Aorta (tissue), 5 donors: Measurements from ENCODE around the gene EIPR1. TPM values are rescaled to one million over a fixed set of nuclear protein-coding genes. Genes with fewer than 3 reads are reported as not detected.

ENCODE experiments used
- ATAC-seq: fragments of 200-7000 bp; cut with Tn5 transposase; one replicate; pipeline ENCODE4 v1.9.1; 2022; ENCODE audit warnings: moderate library complexity; ENCODE audit not compliant: low FRiP score
- DNase-seq, 2 donors: peaks; one replicate each; pipeline ENCODE4 v3.0.0-alpha.2; 2020
- H3K27ac ChIP-seq, 2 donors: one replicate each; pipeline ENCODE4 v1.5.1; 2013; ENCODE audit warnings: low read length in 2 of 2, mild to moderate bottlenecking in 2 of 2, moderate library complexity in 2 of 2, control low read depth in 1 of 2, inconsistent platforms in 1 of 2, low read depth in 1 of 2
- H3K27me3 ChIP-seq, 2 donors: one replicate each; pipeline ENCODE4 v1.6.1; 2013; ENCODE audit warnings: control low read depth in 1 of 2, low read length in 1 of 2, mild to moderate bottlenecking in 1 of 2, moderate library complexity in 1 of 2; ENCODE audit not compliant: insufficient read depth in 2 of 2, control insufficient read depth in 1 of 2
- H3K36me3 ChIP-seq, 2 donors: one replicate each; pipeline ENCODE4 v1.6.1; 2013; ENCODE audit warnings: control low read depth in 1 of 2, low read length in 1 of 2, mild to moderate bottlenecking in 1 of 2; ENCODE audit not compliant: insufficient read depth in 2 of 2, control insufficient read depth in 1 of 2
- H3K4me1 ChIP-seq, 2 donors: one replicate each; pipeline ENCODE4 v1.6.1; 2013; ENCODE audit warnings: low read length in 2 of 2, control low read depth in 1 of 2, mild to moderate bottlenecking in 1 of 2, moderate library complexity in 1 of 2; ENCODE audit not compliant: insufficient read depth in 2 of 2, control insufficient read depth in 1 of 2
- H3K4me3 ChIP-seq, 2 donors: one replicate each; pipeline ENCODE4 v1.5.1; 2013; ENCODE audit warnings: low read length in 2 of 2, control low read depth in 1 of 2, mild to moderate bottlenecking in 1 of 2
- H3K9me3 ChIP-seq: one replicate; pipeline ENCODE4 v1.6.1; 2013; ENCODE audit warnings: mild to moderate bottlenecking, low read length; ENCODE audit not compliant: control insufficient read depth
- WGBS, 2 donors: extraction: QIAGEN DNeasy Blood & Tissue Kit; methylation state at CpG; one replicate each; pipeline ENCODE4 v1.1.7; 2013; 5-methylcytosine and 5-hydroxymethylcytosine counted together
- intact Hi-C, 2 donors: fragments of 100-400 bp; cut with DNase I; formaldehyde crosslinking; loops; one replicate each; pipeline versions ENCODE4 v1.14.2 to v1.15.0; 2022
- polyA plus RNA-seq, 2 donors: library from polyadenylated mRNA; stranded (reverse); fragments of 200-250 nt; gene quantifications; one replicate each; pipeline ENCODE4 v1.2.3, GENCODE V29; 2013
- total RNA-seq, 2 donors: library from RNA; stranded (reverse); fragmentation: NEBNext Ultra II Directional; extraction: Animal tissue kit (Norgen Biotek cat#: 25700); gene quantifications; one replicate each; pipeline ENCODE4 v1.2.1, GENCODE V29; 2021
- donor health status: healthy with polysubstance abuse.
- donor health status: Bipolar disorder and iron deficiency.
- donor health status: DM: no; HTN: no; CAD: no.
- donor health status: DM: no; HTN: no; CAD: no.
- donor health status: DM: yes; HTN: yes; CAD: no.

EIPR1 gene
- total and polyA plus RNA-seq, 4 donors = 9.7 to 13.7 (median 10.0) TPM

DNA sequence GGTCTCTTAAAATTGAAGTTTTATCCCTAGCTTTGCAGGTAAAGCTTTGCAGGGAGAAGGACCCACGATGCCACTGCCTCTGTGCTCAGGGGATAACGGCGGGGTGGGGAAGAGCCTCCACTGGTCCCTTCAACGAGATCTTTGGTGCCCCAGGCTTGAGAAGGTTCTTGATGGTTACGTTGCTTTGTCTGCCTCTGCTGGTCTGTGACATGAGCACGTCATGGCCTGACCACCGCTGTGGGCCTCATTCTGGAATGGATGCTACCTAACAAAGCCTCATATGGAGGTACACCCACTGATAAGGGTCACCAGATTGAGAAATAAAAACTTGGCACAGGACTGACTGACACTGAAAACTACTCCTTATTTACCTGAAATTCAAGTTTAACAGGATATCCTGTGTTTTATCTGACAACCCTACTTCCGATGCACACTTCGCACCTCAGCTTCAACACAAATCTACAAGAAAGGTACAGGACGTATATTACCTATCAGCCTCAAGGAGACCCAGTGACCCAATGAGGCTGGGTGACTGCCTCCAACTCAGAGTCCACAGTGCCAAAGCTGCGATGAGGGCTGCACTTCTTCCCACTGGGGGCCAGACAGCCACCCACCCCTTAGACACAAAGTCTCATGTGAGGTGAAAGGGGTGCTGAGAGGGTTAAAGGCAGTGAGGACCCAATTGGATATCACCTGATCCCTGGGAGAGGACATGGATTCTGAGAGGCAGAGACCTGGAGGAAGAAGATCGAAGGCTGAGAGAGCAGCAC, 64.9 kb downstream of the EIPR1 start:
- Histone ChIP-seq H3K4me3 (no peak overlapping the region), H3K36me3 (no peaks in the 10 kb centered on the region), H3K4me1 (no peaks in the 10 kb centered on the region), H3K27ac (no peak overlapping the region), H3K9me3 (no peaks in the 10 kb centered on the region), H3K27me3 (no peaks in the 10 kb centered on the region)
- DNase-seq = peak in 1 of 2 donors; percentile 59
- WGBS, 2 donors = 95 to 97% methylated on average over 12 of the region's 12 CpGs
- ATAC-seq = no peak
- intact Hi-C loops = no loop called here

DNA sequence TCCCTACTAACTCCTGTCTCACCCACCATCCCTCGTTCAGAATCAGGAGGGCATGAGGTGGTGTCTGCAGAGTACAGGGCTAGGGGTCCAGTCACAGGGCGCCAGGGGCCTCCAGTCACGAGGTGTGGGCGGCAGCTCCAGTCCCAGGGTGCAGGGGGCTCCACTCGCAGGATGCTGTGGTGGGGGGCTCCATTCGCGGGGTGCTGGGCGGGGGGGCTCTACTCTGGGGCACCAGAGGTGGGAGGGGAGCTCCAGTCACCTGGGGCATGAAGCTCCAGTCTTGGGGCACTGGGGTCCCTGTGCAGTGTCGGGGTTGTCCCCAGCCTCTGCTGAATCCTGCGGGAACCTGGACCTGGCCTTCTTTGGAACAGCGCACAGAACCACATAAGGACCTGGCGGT, 66.0 kb downstream of the EIPR1 start:
- ATAC-seq = no peak
- H3K27ac ChIP-seq = no peak overlapping the region
- no peak overlapping the region for H3K4me3 ChIP-seq
- no peaks in the 10 kb centered on the region for H3K9me3 ChIP-seq
- no peaks in the 10 kb centered on the region for H3K27me3 ChIP-seq
- WGBS, 2 donors = 87 to 94% methylated on average over 12 of the region's 12 CpGs
- H3K36me3 ChIP-seq = no peaks in the 10 kb centered on the region
- intact Hi-C loops = no loop called here
- DNase-seq = peak in 1 of 2 donors; percentile 51
- no peaks in the 10 kb centered on the region for H3K4me1 ChIP-seq

DNA sequence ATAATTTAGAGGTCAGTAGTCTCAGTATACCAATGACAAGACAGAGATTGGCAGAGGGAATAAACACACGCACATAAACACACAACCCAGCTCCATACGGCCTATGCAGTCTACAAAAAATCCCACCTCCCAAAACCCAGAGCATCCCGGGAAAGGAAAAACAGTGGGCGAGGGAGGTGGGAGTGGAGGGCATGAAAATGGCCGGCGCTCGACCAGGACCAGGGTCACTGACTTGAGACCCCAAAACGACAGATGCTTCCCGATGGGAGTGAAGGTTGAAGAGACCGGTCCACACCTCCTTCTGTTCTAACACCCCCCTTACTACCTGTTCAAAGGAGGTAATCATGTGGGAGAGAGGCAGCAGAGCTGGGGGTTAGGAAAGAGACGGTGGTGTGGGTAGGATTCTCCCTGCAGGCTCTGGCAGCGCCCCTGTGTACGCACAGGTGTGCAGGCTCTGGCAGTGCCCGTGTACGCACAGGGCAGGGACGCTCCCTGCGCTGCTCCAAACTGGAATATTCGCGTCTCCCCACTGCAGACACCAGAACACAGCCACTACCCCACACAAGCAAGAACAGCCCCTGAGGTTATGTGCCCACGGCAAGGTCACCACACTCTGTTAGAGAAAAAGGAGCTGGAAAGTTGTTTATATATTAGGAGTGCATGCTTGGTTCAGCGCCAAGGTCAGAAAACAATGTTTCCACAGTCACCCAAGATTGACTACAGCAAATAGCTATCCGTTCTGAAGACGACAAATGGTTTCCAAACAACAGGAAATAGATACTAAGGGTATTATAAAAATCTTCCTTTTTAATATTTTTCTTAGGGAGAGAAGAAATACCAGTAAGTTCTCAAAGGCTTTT, 67.9 kb downstream of the EIPR1 start:
- intact Hi-C loops = loop anchor here in 1 of 2 donors (10.0 kb wide), 1 partner anchor 1455 kb away; no protein-coding TSS in a partner anchor
- 77 to 84% methylated on average over 23 of the region's 23 CpGs for WGBS, 2 donors
- Histone ChIP-seq H3K4me3 (no peak overlapping the region), H3K27ac (no peak overlapping the region), H3K9me3 (no peaks in the 10 kb centered on the region), H3K36me3 (no peaks in the 10 kb centered on the region), H3K4me1 (no peaks in the 10 kb centered on the region), H3K27me3 (no peaks in the 10 kb centered on the region)
- DNase-seq = peak in 1 of 2 donors; percentile 65
- no peak for ATAC-seq

DNA sequence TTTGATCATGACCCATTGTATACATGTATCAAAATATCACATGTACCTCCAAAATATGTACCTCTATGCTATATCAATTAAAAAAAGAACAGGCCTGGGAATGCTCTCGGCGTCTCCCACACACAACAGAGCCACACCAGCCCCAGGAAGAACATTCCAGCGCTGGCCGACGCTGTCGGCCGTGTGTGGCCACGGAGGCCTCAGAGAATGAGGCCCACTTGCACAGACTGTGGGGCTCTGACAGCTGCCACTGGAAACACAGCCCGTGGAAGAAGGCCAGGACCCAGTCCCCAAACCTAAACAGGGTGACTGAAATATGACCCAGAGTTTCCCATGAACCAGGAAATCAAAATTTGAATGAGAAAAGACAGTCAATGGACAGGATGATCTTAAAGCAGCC, 69.7 kb downstream of the EIPR1 start:
- no peaks in the 10 kb centered on the region for H3K36me3 ChIP-seq
- DNase-seq (peak in 1 of 2 donors; percentile 12), ATAC-seq (no peak)
- no peak overlapping the region for H3K27ac ChIP-seq
- H3K4me3 ChIP-seq = no peak overlapping the region
- intact Hi-C loops = loop anchor here in 1 of 2 donors (10.0 kb wide), 1 partner anchor 1453 kb away; no protein-coding TSS in a partner anchor
- H3K4me1 ChIP-seq = no peaks in the 10 kb centered on the region
- H3K9me3 ChIP-seq = no peaks in the 10 kb centered on the region
- 84 to 87% methylated on average over 9 of the region's 9 CpGs for WGBS, 2 donors
- no peaks in the 10 kb centered on the region for H3K27me3 ChIP-seq

DNA sequence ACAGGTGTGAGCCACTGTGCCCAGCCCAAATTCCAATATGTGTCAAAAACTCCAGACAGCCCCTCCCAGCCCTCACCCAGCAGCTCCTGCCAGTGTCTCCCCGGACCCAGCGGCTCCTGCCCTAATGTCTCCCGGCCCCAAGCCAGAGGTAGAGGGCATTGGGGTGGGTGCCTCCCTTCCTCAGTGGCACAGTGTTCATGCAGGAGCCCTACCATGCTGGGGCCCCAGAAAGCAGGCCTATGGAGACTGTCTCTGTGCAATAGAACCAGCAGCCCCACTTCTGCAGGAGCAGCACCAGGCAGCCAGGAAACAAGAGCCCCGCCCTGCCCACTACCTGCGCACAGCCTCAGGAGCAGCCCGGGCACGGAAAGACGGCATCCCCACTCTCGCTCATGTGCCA, 70.4 kb downstream of the EIPR1 start:
- Histone ChIP-seq H3K4me1 (no peaks in the 10 kb centered on the region), H3K4me3 (no peak overlapping the region), H3K27ac (no peak overlapping the region), H3K36me3 (no peaks in the 10 kb centered on the region), H3K27me3 (no peaks in the 10 kb centered on the region), H3K9me3 (no peaks in the 10 kb centered on the region)
- intact Hi-C loops = loop anchor here in 1 of 2 donors (10.0 kb wide), 1 partner anchor 1452 kb away; no protein-coding TSS in a partner anchor
- ATAC-seq = no peak
- WGBS, 2 donors = 98 to 99% methylated on average over 9 of the region's 9 CpGs
- peak in 1 of 2 donors; percentile 49 for DNase-seq

DNA sequence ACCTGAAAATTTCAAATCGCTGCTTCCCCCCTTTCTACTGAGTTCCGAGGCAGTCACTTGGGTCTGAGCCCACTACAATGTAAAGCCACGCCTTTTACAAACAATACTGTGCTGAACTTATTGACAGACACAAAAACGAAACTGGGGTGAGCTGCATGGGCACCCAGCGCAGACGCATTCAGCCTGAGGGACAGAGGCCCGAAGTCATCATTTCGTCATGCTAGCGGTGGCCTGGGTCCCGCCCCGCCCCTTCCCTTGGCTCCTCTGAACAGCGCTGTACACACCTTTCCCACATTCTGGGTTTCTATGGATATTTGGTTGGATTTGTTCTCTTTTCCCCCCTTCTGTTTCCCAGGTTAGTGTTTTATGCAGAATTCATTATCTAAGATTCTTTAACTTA, 71.7 kb downstream of the EIPR1 start:
- Histone ChIP-seq H3K36me3 (no peaks in the 10 kb centered on the region), H3K4me1 (no peaks in the 10 kb centered on the region), H3K27ac (no peak overlapping the region), H3K27me3 (no peaks in the 10 kb centered on the region), H3K4me3 (no peak overlapping the region), H3K9me3 (no peaks in the 10 kb centered on the region)
- no peak for ATAC-seq
- WGBS, 2 donors = 84 to 93% methylated on average over 12 of the region's 12 CpGs
- DNase-seq = peak in 1 of 2 donors; percentile 42
- intact Hi-C loops = loop anchor here in 1 of 2 donors (10.0 kb wide), 1 partner anchor 1451 kb away; no protein-coding TSS in a partner anchor

DNA sequence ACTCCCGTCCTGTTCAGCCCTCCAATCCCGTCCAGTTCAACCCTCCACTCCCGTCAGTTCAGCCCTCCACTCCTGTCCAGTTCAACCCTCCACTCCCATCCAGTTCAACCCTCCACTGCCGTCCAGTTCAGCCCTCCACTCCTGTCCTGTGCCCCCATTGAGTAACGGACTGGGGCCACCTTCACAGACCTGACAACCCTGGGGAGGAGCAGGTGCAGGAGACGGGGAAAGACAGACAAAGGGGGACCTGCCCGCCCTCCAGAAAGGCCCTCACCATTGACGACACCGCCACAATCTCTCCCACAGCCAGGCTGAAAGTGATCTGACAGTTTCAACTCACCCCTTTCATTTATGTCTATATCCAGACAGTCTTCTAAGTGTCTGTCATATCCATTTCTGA, 72.2 kb downstream of the EIPR1 start:
- no peaks in the 10 kb centered on the region for H3K4me1 ChIP-seq
- H3K36me3 ChIP-seq = no peaks in the 10 kb centered on the region
- no peak overlapping the region for H3K4me3 ChIP-seq
- intact Hi-C loops = loop anchor here in 1 of 2 donors (10.0 kb wide), 1 partner anchor 1451 kb away; no protein-coding TSS in a partner anchor
- 94 to 98% methylated on average over 9 of the region's 9 CpGs for WGBS, 2 donors
- H3K27me3 ChIP-seq = no peaks in the 10 kb centered on the region
- H3K27ac ChIP-seq = no peak overlapping the region
- ATAC-seq (no peak), DNase-seq (peak in 1 of 2 donors; percentile 65)
- H3K9me3 ChIP-seq = no peaks in the 10 kb centered on the region

DNA sequence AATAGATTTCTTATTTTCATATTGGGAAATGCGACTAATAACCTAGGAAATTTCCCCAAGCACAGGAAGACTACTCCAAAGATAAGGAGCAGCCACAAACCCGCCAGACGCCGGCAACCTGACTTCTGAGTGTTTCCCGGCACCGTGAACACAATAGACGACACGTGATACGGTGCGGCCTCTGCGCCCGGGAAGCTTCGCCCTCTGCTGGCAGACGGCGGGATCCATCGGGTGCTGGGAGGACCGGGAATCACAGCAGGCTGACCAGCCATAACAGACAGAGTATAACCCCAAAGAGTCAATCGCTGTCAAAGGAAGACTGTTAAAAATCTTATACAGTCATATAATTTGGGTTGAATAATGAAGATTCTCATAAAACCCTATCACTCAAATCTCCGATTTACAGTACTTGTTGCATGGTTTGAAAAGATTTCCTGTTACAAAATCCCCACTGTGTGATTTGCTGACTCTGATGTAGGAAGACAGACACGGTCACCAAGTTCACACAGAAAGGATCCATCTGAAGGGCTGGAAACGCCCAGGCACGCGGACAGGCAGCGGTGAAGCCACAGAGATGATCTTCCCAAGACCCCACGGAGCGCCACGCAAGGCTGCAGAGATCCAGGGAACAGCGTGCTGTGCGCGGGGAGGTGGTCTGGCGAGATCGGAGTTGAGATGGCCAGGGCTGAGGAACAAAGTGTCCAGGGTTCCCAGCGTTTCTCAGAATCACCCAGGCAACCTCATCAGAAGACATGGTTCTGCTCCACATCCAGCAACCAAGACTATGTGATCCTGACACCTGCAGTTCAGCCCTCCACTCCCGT, 73.8 kb downstream of the EIPR1 start:
- peak; percentile 95 for ATAC-seq
- no peak overlapping the region for H3K27ac ChIP-seq
- WGBS, 2 donors = 38 to 39% methylated on average over 34 of the region's 34 CpGs

More for the DNA sequence above, 73.8 kb downstream of the EIPR1 start:
- DNase-seq = peak; percentile 89 to 94
- no peaks in the 10 kb centered on the region for H3K4me1 ChIP-seq
- H3K27me3 ChIP-seq = no peaks in the 10 kb centered on the region
- intact Hi-C loops = loop anchor here in 1 of 2 donors (10.0 kb wide), 1 partner anchor 1449 kb away; no protein-coding TSS in a partner anchor
- no peaks in the 10 kb centered on the region for H3K36me3 ChIP-seq
- no peaks in the 10 kb centered on the region for H3K9me3 ChIP-seq
- no peak overlapping the region for H3K4me3 ChIP-seq
